ENCODE measurements around the gene TRPC4AP.

GRCh38 chr20:34989118-34989517, 103.5 kb downstream of the TRPC4AP start:
- TF ChIP-seq, protein P1, sequence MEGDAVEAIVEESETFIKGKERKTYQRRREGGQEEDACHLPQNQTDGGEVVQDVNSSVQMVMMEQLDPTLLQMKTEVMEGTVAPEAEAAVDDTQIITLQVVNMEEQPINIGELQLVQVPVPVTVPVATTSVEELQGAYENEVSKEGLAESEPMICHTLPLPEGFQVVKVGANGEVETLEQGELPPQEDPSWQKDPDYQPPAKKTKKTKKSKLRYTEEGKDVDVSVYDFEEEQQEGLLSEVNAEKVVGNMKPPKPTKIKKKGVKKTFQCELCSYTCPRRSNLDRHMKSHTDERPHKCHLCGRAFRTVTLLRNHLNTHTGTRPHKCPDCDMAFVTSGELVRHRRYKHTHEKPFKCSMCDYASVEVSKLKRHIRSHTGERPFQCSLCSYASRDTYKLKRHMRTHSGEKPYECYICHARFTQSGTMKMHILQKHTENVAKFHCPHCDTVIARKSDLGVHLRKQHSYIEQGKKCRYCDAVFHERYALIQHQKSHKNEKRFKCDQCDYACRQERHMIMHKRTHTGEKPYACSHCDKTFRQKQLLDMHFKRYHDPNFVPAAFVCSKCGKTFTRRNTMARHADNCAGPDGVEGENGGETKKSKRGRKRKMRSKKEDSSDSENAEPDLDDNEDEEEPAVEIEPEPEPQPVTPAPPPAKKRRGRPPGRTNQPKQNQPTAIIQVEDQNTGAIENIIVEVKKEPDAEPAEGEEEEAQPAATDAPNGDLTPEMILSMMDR (IDR thresholded peaks at IDR 0.05) = no peak
- TF ChIP-seq POLR2A (IDR thresholded peaks at IDR 0.05) = no peak

Measured in esophagus squamous epithelium (tissue), 4 donors.